ENCODE data around the gene GGT6. TPM values are rescaled to one million over a fixed set of nuclear protein-coding genes. Genes with fewer than 3 reads are reported as not detected.

GGT6 gene
- polyA plus RNA-seq, 2 of the 4 experiments (the other 2 are of a cell fraction): not detected

- H3K9me3 ChIP-seq: no peaks in the 10 kb centered on the region
- DNase-seq (ENCODE audit: low read depth in 1 of 2, low spot score in 1 of 2): peak in 1 of 2 experiments; percentile 52
- POLR2A ChIA-PET: interaction anchor here (0.6 kb wide), 1 partner anchor 49 kb away, joined by 3 read pairs; no protein-coding TSS in a partner anchor
- peak in 1 of 2 experiments; percentile 11; a peak in 2 of 6 replicates for ATAC-seq
- no peak overlapping the region for H3K4me3 ChIP-seq
- CTCF ChIA-PET: interaction anchor here (0.6 to 2.5 kb wide), 9 partner anchors 10 to 607 kb away, joined by 3 to 11 read pairs (median 4); no protein-coding TSS in a partner anchor
- peaks cover 15% of the 10 kb centered on the region; the same call in 2 of the 3 replicates for H3K4me1 ChIP-seq
- FAIRE-seq: no peak
- H3K27ac ChIP-seq: peak overlapping the region in 1 of 2 experiments; percentile 11; a peak in 2 of 6 replicates
- 72% methylated on average over 8 of the region's 8 CpGs for WGBS (ENCODE audit: missing lambda C conversion rate)
- 0 out of 3 replicates have a peak overlapping the region, but pooled peaks have one; percentile 11 for H3K4me2 ChIP-seq
- TF ChIP-seq REST (IDR thresholded peaks at IDR 0.05): no peak
- TF ChIP-seq E2F6 (IDR thresholded peaks at IDR 0.05; ENCODE audit: borderline replicate concordance, low read depth): no peak
- peak; percentile 70 for TF ChIP-seq ZFP36 (IDR thresholded peaks at IDR 0.05; ENCODE audit: borderline replicate concordance, partially characterized antibody)
These were observed 39.3 kb downstream of the GGT6 start for GRCh38 chr17:4520894-4521600.

GRCh38 chr17:4520060-4520893, 40.1 kb downstream of the GGT6 start:
- Histone ChIP-seq H3K4me2 (no peak overlapping the region), H3K4me3 (no peak overlapping the region), H3K9me3 (no peaks in the 10 kb centered on the region), H3K4me1 (peaks cover 15% of the 10 kb centered on the region; the same call in 2 of the 3 replicates), H3K27ac (no peak overlapping the region; a peak in 1 of 6 replicates)
- WGBS (ENCODE audit: missing lambda C conversion rate): 78% methylated on average over 19 of the region's 19 CpGs
- ATAC-seq (peak in 1 of 2 experiments; percentile 16; a peak in 2 of 6 replicates), FAIRE-seq (no peak), DNase-seq (ENCODE audit: low read depth in 1 of 2, low spot score in 1 of 2) (no peak)
- POLR2A ChIA-PET: no interaction called here
- CTCF ChIA-PET: interaction anchor here (0.6 to 2.5 kb wide), 10 partner anchors 9 to 107 kb away, joined by 3 to 11 read pairs (median 4); no protein-coding TSS in a partner anchor
- TF ChIP-seq HOXB13 (CRISPR knock-in tag; IDR thresholded peaks at IDR 0.05; ENCODE audit: low read depth): no peak
- no peak for TF ChIP-seq EHMT2 (IDR thresholded peaks at IDR 0.05; ENCODE audit: low read depth)
- TF ChIP-seq RAD21 (conservative IDR thresholded peaks at IDR 0.05 in 1 of 2, IDR thresholded peaks at IDR 0.05 in 1 of 2): no peak
- no peak for TF ChIP-seq MAFK (IDR thresholded peaks at IDR 0.05; ENCODE audit: partially characterized antibody)
- TF ChIP-seq SMC3 (IDR thresholded peaks at IDR 0.05): no peak
- no peak for TF ChIP-seq CTCF (IDR thresholded peaks at IDR 0.05)
- no peak for TF ChIP-seq ZSCAN20 (CRISPR knock-in tag; IDR thresholded peaks at IDR 0.05)
- no peak for TF ChIP-seq NPAS2 (CRISPR knock-in tag; IDR thresholded peaks at IDR 0.05; ENCODE audit: borderline replicate concordance)
- TF ChIP-seq BCL3 (IDR thresholded peaks at IDR 0.05): no peak
- no peak for TF ChIP-seq MAX (IDR thresholded peaks at IDR 0.05)
- TF ChIP-seq REST (IDR thresholded peaks at IDR 0.05): no peak
- TF ChIP-seq ATOH8 (CRISPR knock-in tag; IDR thresholded peaks at IDR 0.05; ENCODE audit: low read depth): no peak
- TF ChIP-seq CHD4 (IDR thresholded peaks at IDR 0.05; ENCODE audit: borderline replicate concordance): no peak
- TF ChIP-seq ZNF302 (CRISPR knock-in tag; IDR thresholded peaks at IDR 0.05): no peak
- no peak for TF ChIP-seq E2F6 (IDR thresholded peaks at IDR 0.05; ENCODE audit: borderline replicate concordance, low read depth)
- no peak for TF ChIP-seq HDAC2 (IDR thresholded peaks at IDR 0.05)
